ENCODE measurements around the gene GTSE1. TPM values are rescaled to one million over a fixed set of nuclear protein-coding genes. Genes with fewer than 3 reads are reported as not detected.
A peak's percentile ranks its signal among the peaks of the same experiment; 100 is the strongest.
"Not testable (repeated sequence)": the region's sequence is repeated elsewhere in the genome, so short reads cannot be mapped to it uniquely, and the experiment has no call there.

GTSE1 gene
- total and polyA plus RNA-seq, 2 donors, result 4.4 to 14.1 TPM

- DNase-seq (ENCODE audit: low read depth in 6 of 9, low spot score in 9 of 9), result no peak
- Histone ChIP-seq H3K4me3 (ENCODE audit: low read length in 2 of 2) (no peak overlapping the region), H3K9me3 (ENCODE audit: control insufficient read depth in 2 of 2, insufficient read depth in 1 of 2, low read length in 1 of 2) (peaks cover 4 to 5% of the 10 kb centered on the region in 2 donors), H3K36me3 (ENCODE audit: control insufficient read depth in 2 of 2, insufficient read depth in 2 of 2, low read length in 1 of 2) (no peaks in the 10 kb centered on the region), H3K4me1 (ENCODE audit: control insufficient read depth in 2 of 2, insufficient read depth in 2 of 2, low read length in 2 of 2) (peaks cover under 1 to 2% of the 10 kb centered on the region in 2 donors), H3K27ac (ENCODE audit: low read depth in 1 of 2, low read length in 1 of 2) (no peak overlapping the region), H3K27me3 (ENCODE audit: control insufficient read depth in 2 of 2, insufficient read depth in 1 of 2, low read length in 1 of 2) (peaks cover 35 to 54% of the 10 kb centered on the region in 2 donors)
- 62% methylated on average over 12 of the region's 12 CpGs for WGBS
These were observed 37.3 kb upstream of the GTSE1 start for GRCh38 chr22:46259374-46259773.

DNA sequence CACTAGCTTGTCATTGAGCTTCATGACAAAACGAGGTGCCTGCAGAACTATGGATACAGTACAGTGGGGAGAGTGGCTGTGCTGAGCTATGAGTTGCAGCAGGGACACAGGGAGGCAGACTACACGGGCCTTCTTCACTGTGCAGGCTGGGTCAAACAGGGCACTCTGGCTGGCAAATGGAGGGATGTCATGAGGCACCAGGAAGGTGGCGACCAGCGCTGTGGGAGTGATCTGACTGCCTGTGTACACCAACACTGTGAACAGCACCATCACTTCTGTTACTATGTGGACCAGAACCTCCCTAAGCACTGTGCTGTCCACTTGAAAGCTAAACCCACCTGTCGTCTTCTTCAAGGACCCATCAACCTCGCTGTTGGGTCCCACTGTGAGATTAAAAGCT, 36.6 kb upstream of the GTSE1 start:
- no peaks in the 10 kb centered on the region for H3K36me3 ChIP-seq (ENCODE audit: control insufficient read depth in 2 of 2, insufficient read depth in 2 of 2, low read length in 1 of 2)
- peaks cover 5 to 6% of the 10 kb centered on the region in 2 donors for H3K9me3 ChIP-seq (ENCODE audit: control insufficient read depth in 2 of 2, insufficient read depth in 1 of 2, low read length in 1 of 2)
- no peaks in the 10 kb centered on the region for H3K4me1 ChIP-seq (ENCODE audit: control insufficient read depth in 2 of 2, insufficient read depth in 2 of 2, low read length in 2 of 2)
- peaks cover 35 to 61% of the 10 kb centered on the region in 2 donors for H3K27me3 ChIP-seq (ENCODE audit: control insufficient read depth in 2 of 2, insufficient read depth in 1 of 2, low read length in 1 of 2)
- no peak for DNase-seq (ENCODE audit: low read depth in 6 of 9, low spot score in 9 of 9)
- WGBS, result 93% methylated on average over 6 of the region's 6 CpGs
- H3K27ac ChIP-seq (ENCODE audit: low read depth in 1 of 2, low read length in 1 of 2), result no peak overlapping the region
- no peak overlapping the region for H3K4me3 ChIP-seq (ENCODE audit: low read length in 2 of 2)

DNA sequence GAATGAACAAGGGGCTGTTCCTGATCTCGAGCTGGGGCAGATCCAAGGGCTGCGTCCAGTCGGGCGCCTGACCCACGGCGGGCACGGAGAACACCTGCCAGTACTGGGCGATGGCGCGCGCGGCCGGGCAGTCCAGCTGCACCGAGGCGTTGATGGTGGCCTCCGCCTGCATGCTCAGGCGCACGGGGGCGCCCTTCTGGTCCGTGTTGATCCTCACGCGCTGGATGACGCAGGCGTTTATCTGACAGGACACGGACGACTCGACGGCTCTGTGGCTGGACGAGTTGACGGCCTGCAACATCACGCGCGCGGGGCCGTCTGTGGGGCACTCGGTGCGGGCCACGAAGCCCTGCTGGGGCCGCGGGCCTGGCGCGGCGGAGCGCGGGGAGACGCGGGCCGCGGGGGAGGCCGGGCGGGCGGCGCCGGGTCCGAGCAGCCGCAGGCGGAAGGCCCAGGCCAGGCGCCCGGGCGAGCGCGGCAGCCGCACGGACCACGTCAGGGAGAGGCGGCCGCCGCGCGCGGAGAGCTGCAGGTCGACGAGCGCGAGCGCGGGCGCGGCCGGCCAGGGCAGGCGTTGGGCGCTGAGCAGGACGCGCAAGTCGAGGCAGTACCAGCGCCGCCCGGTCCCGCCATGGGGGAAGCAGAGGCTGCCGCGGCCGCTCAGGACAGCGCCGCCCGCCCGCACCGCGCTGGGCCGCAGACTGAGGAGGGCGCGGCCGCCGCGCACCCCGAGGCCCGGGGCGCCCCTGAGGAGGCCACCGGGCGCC, 34.0 kb upstream of the GTSE1 start:
- DNase-seq (ENCODE audit: low read depth in 6 of 9, low spot score in 9 of 9), result no peak
- no peak overlapping the region for H3K27ac ChIP-seq (ENCODE audit: low read depth in 1 of 2, low read length in 1 of 2)
- H3K4me3 ChIP-seq (ENCODE audit: low read length in 2 of 2), result peak overlapping the region in 1 of 2 donors; percentile 33
- H3K9me3 ChIP-seq (ENCODE audit: control insufficient read depth in 2 of 2, insufficient read depth in 1 of 2, low read length in 1 of 2), result peaks cover 8 to 16% of the 10 kb centered on the region in 2 donors
- H3K27me3 ChIP-seq (ENCODE audit: control insufficient read depth in 2 of 2, insufficient read depth in 1 of 2, low read length in 1 of 2), result peaks cover 47 to 84% of the 10 kb centered on the region in 2 donors
- WGBS, result 11% methylated on average over 109 of the region's 109 CpGs
- H3K36me3 ChIP-seq (ENCODE audit: control insufficient read depth in 2 of 2, insufficient read depth in 2 of 2, low read length in 1 of 2), result no peaks in the 10 kb centered on the region
- peaks cover 0 to 3% of the 10 kb centered on the region in 2 donors for H3K4me1 ChIP-seq (ENCODE audit: control insufficient read depth in 2 of 2, insufficient read depth in 2 of 2, low read length in 2 of 2)

GRCh38 chr22:46263216-46263590, 33.5 kb upstream of the GTSE1 start, which contains the start of gene PKDREJ:
Gene PKDREJ (minus strand): TSS chr22:46263343. CDS start chr22:46263322, 21 bp downstream.
- 60% methylated on average over 30 of the region's 30 CpGs for WGBS
- no peak within 1 kb of the TSS for H3K27ac ChIP-seq (ENCODE audit: low read depth in 1 of 2, low read length in 1 of 2)
- peaks cover 0 to 4% of the 10 kb centered on the region in 2 donors for H3K4me1 ChIP-seq (ENCODE audit: control insufficient read depth in 2 of 2, insufficient read depth in 2 of 2, low read length in 2 of 2)
- DNase-seq (ENCODE audit: low read depth in 6 of 9, low spot score in 9 of 9), result no peak
- peaks cover 49 to 89% of the 10 kb centered on the region in 2 donors for H3K27me3 ChIP-seq (ENCODE audit: control insufficient read depth in 2 of 2, insufficient read depth in 1 of 2, low read length in 1 of 2)
- peak within 1 kb of the TSS in 1 of 2 donors; percentile 33 for H3K4me3 ChIP-seq (ENCODE audit: low read length in 2 of 2)
- peaks cover 8 to 16% of the 10 kb centered on the region in 2 donors for H3K9me3 ChIP-seq (ENCODE audit: control insufficient read depth in 2 of 2, insufficient read depth in 1 of 2, low read length in 1 of 2)
- no peaks in the 10 kb centered on the region for H3K36me3 ChIP-seq (ENCODE audit: control insufficient read depth in 2 of 2, insufficient read depth in 2 of 2, low read length in 1 of 2)

- DNase-seq (ENCODE audit: low read depth in 6 of 9, low spot score in 9 of 9); H3K27ac ChIP-seq (ENCODE audit: low read depth in 1 of 2, low read length in 1 of 2); H3K4me3 ChIP-seq (ENCODE audit: low read length in 2 of 2); H3K4me1 ChIP-seq (ENCODE audit: control insufficient read depth in 2 of 2, insufficient read depth in 2 of 2, low read length in 2 of 2); H3K36me3 ChIP-seq (ENCODE audit: control insufficient read depth in 2 of 2, insufficient read depth in 2 of 2, low read length in 1 of 2): not testable (repeated sequence)
- H3K27me3 ChIP-seq (ENCODE audit: control insufficient read depth in 2 of 2, insufficient read depth in 1 of 2, low read length in 1 of 2), result peaks cover 47 to 93% of the 10 kb centered on the region in 2 donors
- peaks cover 8 to 16% of the 10 kb centered on the region in 2 donors for H3K9me3 ChIP-seq (ENCODE audit: control insufficient read depth in 2 of 2, insufficient read depth in 1 of 2, low read length in 1 of 2)
- 99% methylated on average over 6 of the region's 6 CpGs for WGBS
These were observed 32.1 kb upstream of the GTSE1 start for GRCh38 chr22:46264520-46264919.

GRCh38 chr22:46265627-46266026, 31.0 kb upstream of the GTSE1 start:
- H3K27ac ChIP-seq (ENCODE audit: low read depth in 1 of 2, low read length in 1 of 2); H3K36me3 ChIP-seq (ENCODE audit: control insufficient read depth in 2 of 2, insufficient read depth in 2 of 2, low read length in 1 of 2); DNase-seq (ENCODE audit: low read depth in 6 of 9, low spot score in 9 of 9); H3K4me3 ChIP-seq (ENCODE audit: low read length in 2 of 2); H3K4me1 ChIP-seq (ENCODE audit: control insufficient read depth in 2 of 2, insufficient read depth in 2 of 2, low read length in 2 of 2): not testable (repeated sequence)
- WGBS, result 96% methylated on average over 4 of the region's 4 CpGs
- Histone ChIP-seq H3K9me3 (ENCODE audit: control insufficient read depth in 2 of 2, insufficient read depth in 1 of 2, low read length in 1 of 2) (peaks cover 8 to 16% of the 10 kb centered on the region in 2 donors), H3K27me3 (ENCODE audit: control insufficient read depth in 2 of 2, insufficient read depth in 1 of 2, low read length in 1 of 2) (peaks cover 44 to 88% of the 10 kb centered on the region in 2 donors)

DNA sequence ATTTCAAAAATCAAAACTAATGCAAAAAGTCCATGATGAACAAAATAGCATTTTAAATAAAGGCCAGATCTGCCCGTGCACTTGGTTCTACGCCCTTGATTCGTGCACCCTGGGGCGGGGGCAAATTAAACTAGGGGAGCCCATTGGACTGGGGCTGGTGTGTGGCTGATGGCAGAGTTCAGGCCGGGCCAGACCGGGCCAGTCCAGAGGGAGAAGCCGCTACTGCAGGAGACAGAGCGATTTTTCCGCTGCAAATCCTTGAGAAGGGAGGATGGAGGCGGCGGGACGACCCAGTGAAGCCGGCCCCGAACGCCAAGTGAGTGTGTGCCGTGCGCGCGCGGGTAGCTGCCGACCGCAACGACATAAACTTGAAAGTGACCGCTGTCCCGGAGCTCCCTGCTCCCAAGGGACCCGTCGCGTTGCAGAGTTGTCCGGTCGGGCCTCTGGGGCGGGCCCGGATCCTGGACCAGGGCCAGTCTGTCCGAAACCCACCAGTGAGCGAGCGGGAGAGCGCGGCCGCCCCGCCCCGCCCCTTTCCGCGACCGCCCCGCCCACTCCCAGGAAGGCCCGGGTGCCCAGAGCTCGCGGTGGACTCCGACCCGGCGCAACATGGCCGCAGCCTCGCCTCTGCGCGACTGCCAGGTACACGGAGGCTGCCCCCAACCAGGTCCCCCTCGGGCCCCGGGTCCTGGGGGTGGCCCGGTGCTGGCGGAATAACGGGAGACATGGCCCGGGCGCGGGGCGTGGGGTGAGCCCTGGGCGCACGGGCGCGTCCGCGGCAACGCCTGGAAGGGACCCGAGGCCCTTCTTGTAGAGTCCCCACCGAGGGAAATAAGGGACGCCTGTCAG, 29.0 kb upstream of the GTSE1 start, which contains the start of gene TTC38:
TSS of gene TTC38 (plus strand) at position 578 of the 849 bp plus-strand sequence. CDS start at position 610, 32 bp downstream.
- H3K27me3 ChIP-seq (ENCODE audit: control insufficient read depth in 2 of 2, insufficient read depth in 1 of 2, low read length in 1 of 2), result peaks cover 27 to 68% of the 10 kb centered on the region in 2 donors
- H3K36me3 ChIP-seq (ENCODE audit: control insufficient read depth in 2 of 2, insufficient read depth in 2 of 2, low read length in 1 of 2), result no peaks in the 10 kb centered on the region
- WGBS, result 3% methylated on average over 74 of the region's 74 CpGs
- peaks cover 8 to 11% of the 10 kb centered on the region in 2 donors for H3K9me3 ChIP-seq (ENCODE audit: control insufficient read depth in 2 of 2, insufficient read depth in 1 of 2, low read length in 1 of 2)
- peak in 1 of 9 donors; percentile 35 for DNase-seq (ENCODE audit: low read depth in 6 of 9, low spot score in 9 of 9)
- H3K4me3 ChIP-seq (ENCODE audit: low read length in 2 of 2), result peak within 1 kb of the TSS; percentile 50 to 70
- peaks cover 0 to 4% of the 10 kb centered on the region in 2 donors for H3K4me1 ChIP-seq (ENCODE audit: control insufficient read depth in 2 of 2, insufficient read depth in 2 of 2, low read length in 2 of 2)
- H3K27ac ChIP-seq (ENCODE audit: low read depth in 1 of 2, low read length in 1 of 2), result peak within 1 kb of the TSS in 1 of 2 donors; percentile 43

DNA sequence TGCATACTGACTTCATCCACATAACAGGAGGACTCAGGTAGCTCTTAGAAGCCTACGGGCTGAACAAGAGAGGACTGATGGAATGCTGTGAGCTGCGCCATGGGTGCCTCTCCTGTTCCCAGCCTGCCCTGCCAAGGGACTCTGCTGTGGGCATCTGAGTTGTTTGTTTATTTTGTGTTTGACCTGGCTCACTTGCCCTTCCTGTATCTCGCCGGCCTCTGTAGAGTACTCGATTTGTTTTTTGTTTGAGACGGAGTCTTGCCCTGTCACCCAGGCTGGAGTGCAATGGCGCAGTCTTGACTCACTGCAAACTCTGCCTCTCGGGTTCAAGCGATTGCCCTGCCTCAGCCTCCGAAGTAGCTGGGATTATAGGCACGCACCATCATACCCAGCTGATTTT, 27.1 kb upstream of the GTSE1 start:
- WGBS, result 96% methylated on average over 11 of the region's 11 CpGs
- Histone ChIP-seq H3K9me3 (ENCODE audit: control insufficient read depth in 2 of 2, insufficient read depth in 1 of 2, low read length in 1 of 2) (peaks cover 5 to 11% of the 10 kb centered on the region in 2 donors), H3K4me3 (ENCODE audit: low read length in 2 of 2) (no peak overlapping the region), H3K27ac (ENCODE audit: low read depth in 1 of 2, low read length in 1 of 2) (no peak overlapping the region), H3K27me3 (ENCODE audit: control insufficient read depth in 2 of 2, insufficient read depth in 1 of 2, low read length in 1 of 2) (peaks cover 15 to 56% of the 10 kb centered on the region in 2 donors), H3K36me3 (ENCODE audit: control insufficient read depth in 2 of 2, insufficient read depth in 2 of 2, low read length in 1 of 2) (peaks cover 0 to 5% of the 10 kb centered on the region in 2 donors), H3K4me1 (ENCODE audit: control insufficient read depth in 2 of 2, insufficient read depth in 2 of 2, low read length in 2 of 2) (peaks cover 0 to 4% of the 10 kb centered on the region in 2 donors)
- DNase-seq (ENCODE audit: low read depth in 6 of 9, low spot score in 9 of 9), result no peak

Measured in thymus (tissue), 11 donors.